ENCODE measurements around the gene GNPTG. TPM values are rescaled to one million over a fixed set of nuclear protein-coding genes. Genes with fewer than 3 reads are reported as not detected.

The GNPTG gene
- total RNA-seq, 1 experiment from 2014 or later = 29.4 TPM

GRCh38 chr16:1374418-1375297, 22.9 kb downstream of the GNPTG start:
- peaks cover 13% of the 10 kb centered on the region in 2 experiments for H3K4me1 Mint-ChIP-seq
- Histone ChIP-seq H4K91ac (ENCODE audit: insufficient read length, low read depth, low read length) (no peak overlapping the region), H2BK20ac (ENCODE audit: low read depth, low read length, poor library complexity, severe bottlenecking) (no peak overlapping the region), H2AK5ac (ENCODE audit: insufficient read length, low read length) (no peak overlapping the region), H4K8ac (replicated peaks; ENCODE audit: insufficient read length, low read depth, low read length) (no peak overlapping the region), H3K9ac (ENCODE audit: extremely low read depth, insufficient read length, low read length) (no peak overlapping the region), H3K27me3 (ENCODE audit: insufficient read depth, low read length) (no peaks in the 10 kb centered on the region), H2BK15ac (ENCODE audit: low read depth, low read length) (no peak overlapping the region), H3K23me2 (ENCODE audit: insufficient read length, low read depth, low read length, poor library complexity, severe bottlenecking) (peaks cover 14% of the 10 kb centered on the region), H2BK120ac (ENCODE audit: low read depth, low read length, poor library complexity, severe bottlenecking) (no peak overlapping the region), H2BK5ac (ENCODE audit: insufficient read length, low read length) (no peak overlapping the region), H3K4ac (ENCODE audit: low read depth, low read length) (no peak overlapping the region), H3K9me3 (ENCODE audit: control insufficient read depth, low read depth, low read length) (no peaks in the 10 kb centered on the region), H3K4me1 (ENCODE audit: insufficient read depth, low read length) (no peaks in the 10 kb centered on the region), H3K4me2 (ENCODE audit: insufficient read depth, insufficient read length, low read length) (no peak overlapping the region), H3T11ph (ENCODE audit: low read length) (no peak overlapping the region), H2AFZ (ENCODE audit: low read length) (no peak overlapping the region), H3K79me1 (ENCODE audit: insufficient read depth, low read depth, low read length, poor library complexity, severe bottlenecking) (peaks cover 5% of the 10 kb centered on the region), H4K5ac (ENCODE audit: insufficient read length, low read depth, low read length) (no peak overlapping the region), H3K27ac (ENCODE audit: insufficient read length, low read depth, low read length) (no peak overlapping the region), H3K23ac (ENCODE audit: insufficient read length, low read depth, low read length) (no peak overlapping the region), H2BK12ac (ENCODE audit: insufficient read length, low read depth, low read length) (no peak overlapping the region), H3K14ac (ENCODE audit: insufficient read depth, low read length) (no peak overlapping the region), H3K56ac (ENCODE audit: insufficient read length, low read depth, low read length) (no peak overlapping the region), H4K20me1 (ENCODE audit: control insufficient read depth, insufficient read depth, insufficient read length) (no peaks in the 10 kb centered on the region), H3K79me2 (ENCODE audit: insufficient read depth, low read length) (peaks cover 3% of the 10 kb centered on the region; the same call in 1 of the 2 replicates), H3K18ac (ENCODE audit: insufficient read length, low read depth, low read length) (no peak overlapping the region)
- peaks cover 0 to 12% (median 6%) of the 10 kb centered on the region in 3 experiments; a peak in 5 of 7 replicates for H3K36me3 Mint-ChIP-seq (ENCODE audit: insufficient read depth in 1 of 3, low read depth in 3 of 3)
- no CpG with 5 or more reads among the region's 46 CpGs for WGBS (ENCODE audit: extremely low coverage, insufficient read length, low lambda C conversion rate)
- no peak overlapping the region for H3K4me3 Mint-ChIP-seq
- no peak for DNase-seq
- H3K27me3 Mint-ChIP-seq (ENCODE audit: low read depth) = no peaks in the 10 kb centered on the region; the same call in 1 of the 2 replicates
- peak overlapping the region in 1 of 3 experiments; percentile 89; a peak in 1 of 7 replicates for H3K27ac Mint-ChIP-seq
- TF ChIP-seq CTCF (conservative IDR thresholded peaks at IDR 0.05) = no peak
- no peaks in the 10 kb centered on the region for H3K9me3 Mint-ChIP-seq
